Adrenal gland (tissue), 5 donors: ENCODE measurements around the gene SETBP1.

Source experiments
- POLR2A ChIP-seq, 2 donors: fragments of 450-650 bp; IDR thresholded peaks; one replicate each; pipeline ENCODE4 v1.6.1; 2017; ENCODE audit warnings: antibody characterized with exemption in 2 of 2, mild to moderate bottlenecking in 2 of 2, moderate library complexity in 1 of 2
- TF ChIP-seq, protein P1 (sequence below), 6 experiments: fragments of 450-650 bp in 4 of 6; fragments of 200-600 bp in 2 of 6; sonication (generic) in 1 of 6; IDR thresholded peaks; 1 replicate in 5 of 6; 2 replicates in 1 of 6; pipeline versions ENCODE4 v1.5.1 to v1.8.0; 2016 to 2021; ENCODE audit warnings: antibody characterized with exemption in 6 of 6, mild to moderate bottlenecking in 2 of 6, moderate library complexity in 1 of 6
- donor health status: DM: no; HTN: no; CAD: no.

DNA sequence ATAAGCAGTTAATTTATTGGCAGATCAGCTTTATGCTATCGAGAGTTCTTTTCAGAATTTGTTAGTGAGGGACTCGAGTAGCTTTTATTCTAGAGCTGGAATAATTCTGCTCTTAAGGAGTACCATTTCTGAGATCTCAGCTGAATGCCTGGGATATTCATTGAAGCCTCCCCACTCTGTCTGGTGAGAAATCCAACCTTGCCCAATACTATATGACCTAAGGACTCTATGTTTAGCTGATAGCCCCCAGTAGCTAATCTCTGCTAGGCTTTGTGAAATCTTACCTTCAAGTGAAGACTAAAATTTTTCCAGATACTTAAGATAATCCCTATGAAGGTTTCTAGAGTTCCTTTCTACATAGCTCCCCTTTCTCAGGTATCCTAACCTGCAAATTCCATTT, 261.4 kb downstream of the SETBP1 start:
- TF ChIP-seq POLR2A (IDR thresholded peaks at IDR 0.05): no peak
- TF ChIP-seq, protein P1, sequence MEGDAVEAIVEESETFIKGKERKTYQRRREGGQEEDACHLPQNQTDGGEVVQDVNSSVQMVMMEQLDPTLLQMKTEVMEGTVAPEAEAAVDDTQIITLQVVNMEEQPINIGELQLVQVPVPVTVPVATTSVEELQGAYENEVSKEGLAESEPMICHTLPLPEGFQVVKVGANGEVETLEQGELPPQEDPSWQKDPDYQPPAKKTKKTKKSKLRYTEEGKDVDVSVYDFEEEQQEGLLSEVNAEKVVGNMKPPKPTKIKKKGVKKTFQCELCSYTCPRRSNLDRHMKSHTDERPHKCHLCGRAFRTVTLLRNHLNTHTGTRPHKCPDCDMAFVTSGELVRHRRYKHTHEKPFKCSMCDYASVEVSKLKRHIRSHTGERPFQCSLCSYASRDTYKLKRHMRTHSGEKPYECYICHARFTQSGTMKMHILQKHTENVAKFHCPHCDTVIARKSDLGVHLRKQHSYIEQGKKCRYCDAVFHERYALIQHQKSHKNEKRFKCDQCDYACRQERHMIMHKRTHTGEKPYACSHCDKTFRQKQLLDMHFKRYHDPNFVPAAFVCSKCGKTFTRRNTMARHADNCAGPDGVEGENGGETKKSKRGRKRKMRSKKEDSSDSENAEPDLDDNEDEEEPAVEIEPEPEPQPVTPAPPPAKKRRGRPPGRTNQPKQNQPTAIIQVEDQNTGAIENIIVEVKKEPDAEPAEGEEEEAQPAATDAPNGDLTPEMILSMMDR (IDR thresholded peaks at IDR 0.05): no peak
